Measurements from ENCODE around the gene DAB2IP. TPM values are rescaled to one million over a fixed set of nuclear protein-coding genes. Genes with fewer than 3 reads are reported as not detected.

DAB2IP gene
- total RNA-seq, 1 donor from 2014 or later = 81.6 TPM

- DNase-seq (no peak), ATAC-seq (peak; percentile 53)
- H3K4me3 ChIP-seq = no peak overlapping the region
- no peaks in the 10 kb centered on the region for H3K4me1 ChIP-seq
- no peak overlapping the region for H3K27ac ChIP-seq
- H3K36me3 ChIP-seq = no peaks in the 10 kb centered on the region
- intact Hi-C loops (cut with DNase I) = no loop called here
- no peaks in the 10 kb centered on the region for H3K9me3 ChIP-seq
- no peaks in the 10 kb centered on the region for H3K27me3 ChIP-seq
- TF ChIP-seq CTCF (IDR thresholded peaks at IDR 0.05) = no peak
These were observed 19.0 kb downstream of the DAB2IP start for GRCh38 chr9:121670431-121670830.

DNA sequence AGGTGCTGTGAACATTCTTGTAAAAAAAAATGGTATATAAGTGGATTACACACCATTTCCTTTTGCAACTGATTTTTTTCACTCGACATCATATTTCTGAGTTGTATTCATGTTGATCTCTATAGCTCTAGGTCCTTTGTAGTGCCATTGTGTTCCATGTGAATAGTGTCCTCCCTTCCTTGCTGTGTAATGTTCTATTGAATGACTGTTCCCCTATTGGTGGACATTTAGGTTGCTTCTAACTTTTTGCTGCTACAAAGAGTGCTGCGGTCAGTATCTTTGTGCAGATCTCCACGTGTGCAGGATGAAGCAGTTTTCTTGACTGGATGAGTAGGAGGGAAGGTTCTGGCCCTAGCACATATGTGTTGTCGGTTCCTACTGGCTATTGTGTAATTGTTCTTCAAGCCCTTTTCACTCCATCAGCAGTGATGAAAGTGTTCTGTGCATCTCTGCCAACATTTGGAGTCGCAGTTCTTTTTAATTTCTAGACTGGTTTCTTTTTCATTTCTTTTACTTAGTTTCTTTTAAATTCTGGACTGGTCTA, 20.2 kb downstream of the DAB2IP start:
- TF ChIP-seq CTCF (IDR thresholded peaks at IDR 0.05) = no peak
- Histone ChIP-seq H3K9me3 (no peaks in the 10 kb centered on the region), H3K4me1 (no peaks in the 10 kb centered on the region), H3K27ac (no peak overlapping the region), H3K4me3 (no peak overlapping the region), H3K27me3 (no peaks in the 10 kb centered on the region), H3K36me3 (no peaks in the 10 kb centered on the region)
- no peak for ATAC-seq
- DNase-seq = no peak
- intact Hi-C loops (cut with DNase I) = no loop called here

DNA sequence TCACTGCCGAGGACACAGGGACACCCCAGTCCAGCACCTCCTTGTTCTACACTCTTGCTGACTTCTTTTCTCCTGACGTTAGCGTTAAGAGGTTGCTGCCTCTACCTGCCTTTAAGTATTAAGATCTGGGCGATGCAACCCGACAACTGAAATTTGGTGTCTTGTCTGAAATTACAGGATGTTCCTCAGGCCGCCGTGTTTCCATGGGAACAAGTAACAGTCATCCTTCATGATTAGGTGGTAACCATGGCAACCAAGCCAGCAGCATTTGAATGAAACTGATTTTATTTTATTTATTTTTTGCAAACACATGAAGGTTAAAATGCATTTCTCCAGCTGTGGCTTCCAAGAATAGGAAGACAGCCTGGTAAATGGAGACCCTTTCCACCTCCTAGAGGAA, 20.8 kb downstream of the DAB2IP start:
- no peak for TF ChIP-seq CTCF (IDR thresholded peaks at IDR 0.05)
- Histone ChIP-seq H3K4me1 (no peaks in the 10 kb centered on the region), H3K27ac (no peak overlapping the region), H3K4me3 (no peak overlapping the region), H3K27me3 (no peaks in the 10 kb centered on the region), H3K9me3 (no peaks in the 10 kb centered on the region), H3K36me3 (no peaks in the 10 kb centered on the region)
- intact Hi-C loops (cut with DNase I) = no loop called here
- DNase-seq = no peak
- ATAC-seq = no peak

GRCh38 chr9:121672986-121673385, 21.6 kb downstream of the DAB2IP start:
- TF ChIP-seq CTCF (IDR thresholded peaks at IDR 0.05) = no peak

DNA sequence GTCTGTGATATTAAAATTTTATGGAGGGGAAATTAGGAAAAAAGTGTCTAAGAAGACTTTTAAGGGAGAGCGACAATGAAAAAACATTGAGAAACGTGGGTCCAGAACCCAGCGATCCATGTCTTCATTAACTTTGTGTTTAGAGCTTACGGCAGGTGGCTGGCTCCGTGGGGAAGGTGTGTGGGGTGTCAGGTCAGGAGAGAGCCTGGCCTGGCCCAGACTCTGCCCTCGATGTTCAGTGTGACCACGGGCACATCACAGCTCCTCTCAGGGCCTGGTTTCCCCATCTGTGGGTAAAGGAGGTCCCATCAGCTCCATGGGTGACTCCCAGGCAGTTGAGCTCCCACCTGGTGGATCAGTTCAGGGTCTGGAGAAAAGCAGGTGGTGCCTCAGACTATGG, 22.1 kb downstream of the DAB2IP start:
- no peaks in the 10 kb centered on the region for H3K9me3 ChIP-seq
- H3K4me1 ChIP-seq = no peaks in the 10 kb centered on the region
- no peaks in the 10 kb centered on the region for H3K27me3 ChIP-seq
- TF ChIP-seq CTCF (IDR thresholded peaks at IDR 0.05) = no peak
- H3K36me3 ChIP-seq = no peaks in the 10 kb centered on the region
- H3K4me3 ChIP-seq = no peak overlapping the region
- no peak overlapping the region for H3K27ac ChIP-seq
- intact Hi-C loops (cut with DNase I) = no loop called here
- DNase-seq (no peak), ATAC-seq (no peak)

More at GRCh38 chr9:121672986-121673385, 21.6 kb downstream of the DAB2IP start:
- intact Hi-C loops (cut with DNase I) = no loop called here
- H3K27ac ChIP-seq = no peak overlapping the region
- H3K36me3 ChIP-seq = no peaks in the 10 kb centered on the region
- H3K9me3 ChIP-seq = no peaks in the 10 kb centered on the region
- DNase-seq (no peak), ATAC-seq (no peak)
- H3K4me1 ChIP-seq = no peaks in the 10 kb centered on the region
- no peak overlapping the region for H3K4me3 ChIP-seq
- no peaks in the 10 kb centered on the region for H3K27me3 ChIP-seq

DNA sequence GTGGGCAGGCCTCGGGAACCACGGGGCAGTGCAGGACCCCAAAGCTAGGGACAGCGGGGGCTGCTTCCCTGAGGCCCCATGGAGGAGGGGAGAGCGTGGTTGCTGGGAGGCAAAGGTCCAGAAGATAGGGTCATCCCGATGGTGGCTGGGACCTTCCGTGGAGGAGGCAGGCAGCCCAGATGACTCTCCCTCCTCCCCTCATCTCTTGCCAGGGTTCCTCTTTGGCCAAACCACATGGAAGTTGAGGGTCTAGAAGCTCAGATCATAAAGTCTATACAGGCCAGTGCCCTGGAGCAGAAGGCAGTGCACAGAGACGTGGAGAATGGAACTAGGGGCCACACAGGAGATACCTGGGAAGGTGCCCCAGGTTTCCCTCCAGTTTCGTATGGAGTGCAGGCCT, 22.6 kb downstream of the DAB2IP start:
- DNase-seq (no peak), ATAC-seq (no peak)
- no peaks in the 10 kb centered on the region for H3K36me3 ChIP-seq
- no peaks in the 10 kb centered on the region for H3K4me1 ChIP-seq
- intact Hi-C loops (cut with DNase I) = no loop called here
- no peaks in the 10 kb centered on the region for H3K9me3 ChIP-seq
- no peaks in the 10 kb centered on the region for H3K27me3 ChIP-seq
- H3K4me3 ChIP-seq = no peak overlapping the region
- H3K27ac ChIP-seq = no peak overlapping the region
- TF ChIP-seq CTCF (IDR thresholded peaks at IDR 0.05) = no peak
